Erythroblast (primary cell): Measurements from ENCODE around the gene TMEM151A.

Source experiments
- GATA1 ChIP-seq: IDR thresholded peaks from 2 replicates; pipeline ENCODE4 v1.6.1; 2011; ENCODE audit warnings: low read depth, mild to moderate bottlenecking, control low read depth, low read length, moderate library complexity
- POLR2A ChIP-seq: IDR thresholded peaks from 2 replicates; pipeline ENCODE4 v1.6.1; 2011; ENCODE audit warnings: mild to moderate bottlenecking, low read length

GRCh38 chr11:66324664-66325063 is 33.0 kb downstream of the TMEM151A start:
- TF ChIP-seq POLR2A (no peak), GATA1 (no peak)
